H9 (cell line): ENCODE results near the gene IL1B. TPM values are rescaled to one million over a fixed set of nuclear protein-coding genes. Genes with fewer than 3 reads are reported as not detected.

Experiments
- DNase-seq: peaks from one replicate; pipeline ENCODE4 v3.0.0-alpha.2; 2017
- H2AFZ ChIP-seq: one replicate; pipeline ENCODE4 v1.6.1; 2013; ENCODE audit warnings: mild to moderate bottlenecking, low read length, control low read depth, moderate library complexity
- H2AK5ac ChIP-seq: 2 replicates; pipeline ENCODE4 v1.6.1; 2013; ENCODE audit warnings: low read length, control low read depth, mixed read lengths; ENCODE audit not compliant: insufficient read length
- H2BK120ac ChIP-seq: one replicate; pipeline ENCODE4 v1.6.1; 2013; ENCODE audit warnings: low read depth, mild to moderate bottlenecking, low read length, control low read depth, inconsistent platforms; ENCODE audit not compliant: poor library complexity, severe bottlenecking
- H2BK12ac ChIP-seq: 2 replicates; pipeline ENCODE4 v1.6.1; 2013; ENCODE audit warnings: low read length, control low read depth, mixed read lengths, low read depth; ENCODE audit not compliant: insufficient read length
- H2BK15ac ChIP-seq: 2 replicates; pipeline ENCODE4 v1.6.1; 2013; ENCODE audit warnings: low read depth, low read length, control low read depth
- H2BK20ac ChIP-seq: one replicate; pipeline ENCODE4 v1.6.1; 2013; ENCODE audit warnings: low read depth, mild to moderate bottlenecking, low read length, control low read depth, inconsistent platforms; ENCODE audit not compliant: poor library complexity, severe bottlenecking
- H2BK5ac ChIP-seq: 2 replicates; pipeline ENCODE4 v1.6.1; 2013; ENCODE audit warnings: low read length, control low read depth, mixed read lengths; ENCODE audit not compliant: insufficient read length
- H3K14ac ChIP-seq: 2 replicates; pipeline ENCODE4 v1.6.1; 2013; ENCODE audit warnings: low read length, control low read depth; ENCODE audit not compliant: insufficient read depth
- H3K18ac ChIP-seq: 2 replicates; pipeline ENCODE4 v1.6.1; 2013; ENCODE audit warnings: low read depth, mild to moderate bottlenecking, mixed read lengths, low read length, control low read depth; ENCODE audit not compliant: insufficient read length
- H3K23ac ChIP-seq: 2 replicates; pipeline ENCODE4 v1.6.1; 2013; ENCODE audit warnings: low read length, control low read depth, mixed read lengths, low read depth; ENCODE audit not compliant: insufficient read length
- H3K23me2 ChIP-seq: 2 replicates; pipeline ENCODE4 v1.6.1; 2013; ENCODE audit warnings: low read depth, mild to moderate bottlenecking, mixed read lengths, low read length, control low read depth; ENCODE audit not compliant: insufficient read length, poor library complexity, severe bottlenecking
- H3K27ac ChIP-seq: 2 replicates; pipeline ENCODE4 v1.5.1; 2013; ENCODE audit warnings: low read length, control low read depth, mixed read lengths, low read depth; ENCODE audit not compliant: insufficient read length
- H3K27me3 ChIP-seq: 2 replicates; pipeline ENCODE4 v1.6.1; 2013; ENCODE audit warnings: low read length, control low read depth, inconsistent platforms; ENCODE audit not compliant: insufficient read depth
- H3K4ac ChIP-seq: 2 replicates; pipeline ENCODE4 v1.6.1; 2013; ENCODE audit warnings: low read depth, mild to moderate bottlenecking, control low read depth, inconsistent platforms, low read length, moderate library complexity
- H3K4me1 ChIP-seq: 2 replicates; pipeline ENCODE4 v1.6.1; 2013; ENCODE audit warnings: low read length, control low read depth, inconsistent platforms; ENCODE audit not compliant: insufficient read depth
- H3K4me2 ChIP-seq: 2 replicates; pipeline ENCODE4 v1.6.1; 2013; ENCODE audit warnings: low read length, control low read depth, mixed read lengths; ENCODE audit not compliant: insufficient read length, insufficient read depth
- H3K56ac ChIP-seq: 2 replicates; pipeline ENCODE4 v1.6.1; 2013; ENCODE audit warnings: low read depth, mild to moderate bottlenecking, mixed read lengths, low read length, control low read depth; ENCODE audit not compliant: insufficient read length
- H3K79me1 ChIP-seq: 2 replicates; pipeline ENCODE4 v1.6.1; 2013; ENCODE audit warnings: low read depth, mild to moderate bottlenecking, moderate library complexity, low read length, control low read depth, inconsistent platforms; ENCODE audit not compliant: insufficient read depth, poor library complexity, severe bottlenecking
- H3K79me2 ChIP-seq: 2 replicates; pipeline ENCODE4 v1.6.1; 2013; ENCODE audit warnings: low read length, control low read depth, inconsistent platforms; ENCODE audit not compliant: insufficient read depth
- H3K9ac ChIP-seq: 2 replicates; pipeline ENCODE4 v1.6.1; 2013; ENCODE audit warnings: low read length, control low read depth, mixed read lengths; ENCODE audit not compliant: insufficient read length; ENCODE audit errors: extremely low read depth
- H3K9me3 ChIP-seq: one replicate; pipeline ENCODE4 v1.6.1; 2013; ENCODE audit warnings: low read depth, low read length, inconsistent platforms; ENCODE audit not compliant: control insufficient read depth
- H3T11ph ChIP-seq: one replicate; pipeline ENCODE4 v1.6.1; 2013; ENCODE audit warnings: mild to moderate bottlenecking, low read length, control low read depth, inconsistent platforms
- H4K20me1 ChIP-seq: one replicate; pipeline ENCODE4 v1.6.1; 2013; ENCODE audit not compliant: control insufficient read depth, insufficient read length, insufficient read depth
- H4K5ac ChIP-seq: 2 replicates; pipeline ENCODE4 v1.6.1; 2013; ENCODE audit warnings: low read depth, mild to moderate bottlenecking, mixed read lengths, low read length, control low read depth; ENCODE audit not compliant: insufficient read length
- H4K8ac ChIP-seq: replicated peaks from 2 replicates; pipeline ENCODE4 v1.6.1; 2013; ENCODE audit warnings: low read length, control low read depth, mixed read lengths, low read depth; ENCODE audit not compliant: insufficient read length
- H4K91ac ChIP-seq: 2 replicates; pipeline ENCODE4 v1.6.1; 2013; ENCODE audit warnings: low read depth, mild to moderate bottlenecking, moderate library complexity, mixed read lengths, low read length, control low read depth; ENCODE audit not compliant: insufficient read length
- H3K27ac Mint-ChIP-seq, 3 experiments: 2 replicates in 2 of 3; 3 replicates in 1 of 3; pipeline ENCODE4 v1.8.0; 2020 to 2021; ENCODE audit warnings: mixed read lengths in 3 of 3, mild to moderate bottlenecking in 1 of 3, moderate library complexity in 1 of 3
- H3K27me3 Mint-ChIP-seq: 2 replicates; pipeline ENCODE4 v1.8.0; 2021; ENCODE audit warnings: low read depth, mild to moderate bottlenecking, moderate library complexity, mixed read lengths
- H3K36me3 Mint-ChIP-seq, 3 experiments: 2 replicates in 2 of 3; 3 replicates in 1 of 3; pipeline ENCODE4 v1.8.0; 2020 to 2021; ENCODE audit warnings: low read depth in 3 of 3, mixed read lengths in 3 of 3; ENCODE audit not compliant: insufficient read depth in 1 of 3
- H3K4me1 Mint-ChIP-seq, 2 experiments: 2 replicates each; pipeline ENCODE4 v1.8.0; 2020; ENCODE audit warnings: mixed read lengths in 2 of 2
- H3K4me3 Mint-ChIP-seq, 2 experiments: 2 replicates in 1 of 2; 3 replicates in 1 of 2; pipeline ENCODE4 v1.8.0; 2020 to 2021; ENCODE audit warnings: mild to moderate bottlenecking in 2 of 2, mixed read lengths in 2 of 2, moderate library complexity in 1 of 2
- H3K9me3 Mint-ChIP-seq, 2 experiments: 2 replicates in 1 of 2; 3 replicates in 1 of 2; pipeline ENCODE4 v1.8.0; 2020; ENCODE audit warnings: mild to moderate bottlenecking in 2 of 2, mixed read lengths in 2 of 2, moderate library complexity in 1 of 2
- CTCF ChIP-seq: fragments of 200-600 bp; sonication (generic); conservative IDR thresholded peaks from 3 replicates; pipeline ENCODE4 v1.8.0; 2021; ENCODE audit warnings: antibody characterized with exemption, mild to moderate bottlenecking
- WGBS: extraction: QIAGEN DNeasy Blood & Tissue Kit; methylation state at CpG from one replicate; pipeline ENCODE4 v1.1.7; 2013; ENCODE audit warnings: missing lambda C conversion rate, low lambda C conversion rate, mixed read lengths; ENCODE audit not compliant: insufficient read length; ENCODE audit errors: extremely low coverage; 5-methylcytosine and 5-hydroxymethylcytosine counted together
- total RNA-seq: library from RNA; stranded (reverse); gene quantifications from 2 replicates; pipeline ENCODE4 v1.2.1, GENCODE V29; 2021

IL1B gene
- total RNA-seq, 1 experiment from 2014 or later: not detected

- Histone ChIP-seq H3K79me1 (no peaks in the 10 kb centered on the region), H3K14ac (no peak overlapping the region), H3K23ac (no peak overlapping the region), H4K20me1 (no peaks in the 10 kb centered on the region), H3K4me2 (no peak overlapping the region), H4K91ac (no peak overlapping the region), H2BK12ac (no peak overlapping the region), H4K5ac (no peak overlapping the region), H3K18ac (no peak overlapping the region), H2AFZ (no peak overlapping the region), H3K9me3 (no peaks in the 10 kb centered on the region), H2BK5ac (no peak overlapping the region), H3K9ac (no peak overlapping the region), H2BK120ac (no peak overlapping the region), H3K56ac (no peak overlapping the region), H3K4me1 (peaks cover 10% of the 10 kb centered on the region; the same call in 1 of the 2 replicates), H3K27me3 (no peaks in the 10 kb centered on the region), H3K27ac (no peak overlapping the region), H2BK20ac (no peak overlapping the region), H3T11ph (no peak overlapping the region), H3K4ac (no peak overlapping the region), H3K79me2 (no peaks in the 10 kb centered on the region), H3K23me2 (no peaks in the 10 kb centered on the region), H2AK5ac (no peak overlapping the region), H2BK15ac (no peak overlapping the region), H4K8ac (no peak overlapping the region)
- peaks cover 3% of the 10 kb centered on the region; the same call in 1 of the 2 replicates for H3K27me3 Mint-ChIP-seq
- peaks cover 0 to 2% (median 0%) of the 10 kb centered on the region in 3 experiments; a peak in 2 of 7 replicates for H3K36me3 Mint-ChIP-seq
- H3K9me3 Mint-ChIP-seq: peaks cover 0 to 3% of the 10 kb centered on the region in 2 experiments; a peak in 3 of 5 replicates
- no peak for DNase-seq
- no CpG with 5 or more reads among the region's 4 CpGs for WGBS
- no peak overlapping the region for H3K4me3 Mint-ChIP-seq
- no peak for TF ChIP-seq CTCF
- H3K27ac Mint-ChIP-seq: no peak overlapping the region
- peaks cover 40% of the 10 kb centered on the region in 2 experiments for H3K4me1 Mint-ChIP-seq
Observed at GRCh38 chr2:112821682-112822081, 14.9 kb downstream of the IL1B start.
